G401 (cell line): Measurements from ENCODE around the gene HMGN5. TPM values are rescaled to one million over a fixed set of nuclear protein-coding genes. Genes with fewer than 3 reads are reported as not detected.

Experiments
- DNase-seq: peaks from one replicate; pipeline ENCODE4 v3.0.0-alpha.2; 2015; ENCODE audit warnings: low spot score
- in situ Hi-C: cut with HindIII; loops from 2 replicates; pipeline ENCODE4 v1.10.0; 2016; ENCODE audit warnings: low sequenced_read_pairs, mixed read lengths
- total RNA-seq: library from RNA; depleted of rRNA; stranded (reverse); fragments of >200 nt; shearing (Covaris generic); gene quantifications from 2 replicates; pipeline ENCODE4 v1.2.3, GENCODE V29; 2014; rRNA removed

The HMGN5 gene
- total RNA-seq: 3.6 TPM in 1 of 2 replicates, not detected in the other

GRCh38 chrX:81201671-81202455, at the start of gene HMGN5, which contains the start of gene SH3BGRL:
Gene HMGN5 (minus strand): TSS chrX:81201913. CDS start chrX:81121549, 80,364 bp downstream.
Gene SH3BGRL (plus strand): TSS chrX:81202102. CDS start chrX:81202201, 99 bp downstream.
- in situ Hi-C loops: no loop called here
- DNase-seq: peak; percentile 43

DNA sequence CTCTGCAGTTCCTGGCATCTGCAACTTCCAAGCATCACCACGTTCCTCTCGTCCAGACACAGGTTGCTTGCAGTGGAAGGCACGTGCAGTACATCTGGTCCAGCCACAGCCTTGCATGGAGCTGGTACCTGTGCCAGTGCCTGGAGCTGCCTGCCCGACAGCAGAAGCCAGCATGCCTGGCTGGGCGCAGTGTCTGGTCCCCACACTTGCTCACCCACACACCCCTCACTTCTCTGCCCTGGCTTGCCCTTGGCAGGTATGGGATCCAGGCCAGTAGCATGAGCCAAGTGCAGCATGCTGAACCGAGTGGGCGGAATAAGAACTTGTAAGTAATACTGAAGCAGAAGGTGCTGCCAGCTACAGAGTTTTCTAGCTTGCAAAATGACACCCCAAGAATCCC, 40.0 kb upstream of the HMGN5 start:
- in situ Hi-C loops: no loop called here
- no peak for DNase-seq

GRCh38 chrX:81240701-81241331, 39.1 kb upstream of the HMGN5 start:
- DNase-seq: no peak
- in situ Hi-C loops: no loop called here

- DNase-seq: no peak
- in situ Hi-C loops: no loop called here
These were observed 36.5 kb upstream of the HMGN5 start for GRCh38 chrX:81238166-81238565.

DNA sequence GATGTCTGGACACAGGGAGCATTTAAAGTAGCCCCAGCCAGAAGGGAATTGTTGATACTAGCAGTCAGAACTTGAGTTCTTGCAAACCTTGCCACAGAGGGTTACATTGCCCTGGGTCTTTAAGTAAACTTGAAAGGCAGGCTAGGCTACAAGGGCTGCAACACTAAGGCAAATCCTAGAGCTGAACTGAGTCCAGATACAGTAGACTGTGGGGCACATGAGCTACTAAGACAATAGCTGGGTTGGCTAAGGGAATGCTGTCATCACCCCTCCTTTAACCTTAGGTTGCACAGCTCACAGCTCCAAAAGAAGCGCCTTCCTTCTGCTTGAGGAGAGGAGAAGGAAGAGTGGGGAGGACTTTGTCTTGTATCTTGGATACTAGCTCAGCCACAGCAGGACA, 35.8 kb upstream of the HMGN5 start:
- in situ Hi-C loops: no loop called here
- no peak for DNase-seq

GRCh38 chrX:81232218-81232617, 30.5 kb upstream of the HMGN5 start:
- in situ Hi-C loops: no loop called here
- DNase-seq: no peak

GRCh38 chrX:81231476-81231875, 29.8 kb upstream of the HMGN5 start:
- no peak for DNase-seq
- in situ Hi-C loops: no loop called here

GRCh38 chrX:81229901-81230300, 28.2 kb upstream of the HMGN5 start:
- in situ Hi-C loops: no loop called here

GRCh38 chrX:81229229-81229628, 27.5 kb upstream of the HMGN5 start:
- DNase-seq: no peak
- in situ Hi-C loops: no loop called here

More at GRCh38 chrX:81229901-81230300, 28.2 kb upstream of the HMGN5 start:
- no peak for DNase-seq

DNA sequence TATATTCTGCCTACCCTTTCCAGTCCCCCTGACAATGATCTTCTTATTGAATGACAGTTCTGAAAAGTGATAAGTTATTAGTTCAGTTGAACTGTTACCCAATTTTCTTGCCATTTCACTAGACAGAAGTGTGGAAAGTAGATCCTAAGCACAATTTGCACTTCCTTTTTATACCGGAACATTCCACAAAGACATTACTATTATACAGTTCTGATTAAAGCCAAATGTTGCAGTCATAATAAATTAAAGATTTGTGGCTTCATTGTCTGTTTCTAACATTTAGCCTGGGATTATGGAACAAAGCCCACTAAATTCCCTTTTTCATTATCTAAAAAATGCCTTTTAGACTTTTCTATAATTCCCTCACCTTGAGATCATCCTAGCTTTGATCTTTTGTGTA, 14.0 kb upstream of the HMGN5 start:
- in situ Hi-C loops: no loop called here
- DNase-seq: no peak

- no peak for DNase-seq
These were observed 7.2 kb upstream of the HMGN5 start for GRCh38 chrX:81208916-81209315.

DNA sequence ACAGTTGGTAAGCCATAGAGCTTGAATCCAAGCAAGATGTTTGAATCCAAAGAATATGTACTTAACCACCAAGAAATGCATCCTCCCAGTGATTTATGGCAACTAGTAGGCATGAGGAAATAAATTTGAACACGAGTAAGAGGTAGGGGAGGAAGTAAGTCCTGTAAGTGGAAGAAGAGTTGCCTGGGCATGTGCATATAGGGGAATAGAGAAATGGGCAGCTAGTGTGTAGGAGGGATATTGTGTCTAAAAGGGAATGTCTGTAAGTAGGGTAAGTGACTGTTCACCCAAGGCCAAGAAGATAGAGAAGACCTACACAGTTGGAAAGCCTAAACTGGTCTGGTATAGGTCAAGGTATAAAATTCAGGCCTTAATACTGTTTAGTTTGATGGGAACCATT, 4.8 kb upstream of the HMGN5 start:
- no peak for DNase-seq
- in situ Hi-C loops: no loop called here

More at GRCh38 chrX:81208916-81209315, 7.2 kb upstream of the HMGN5 start:
- in situ Hi-C loops: no loop called here

- DNase-seq: no peak
- in situ Hi-C loops: no loop called here
These were observed 3.8 kb upstream of the HMGN5 start for GRCh38 chrX:81205551-81205950.

DNA sequence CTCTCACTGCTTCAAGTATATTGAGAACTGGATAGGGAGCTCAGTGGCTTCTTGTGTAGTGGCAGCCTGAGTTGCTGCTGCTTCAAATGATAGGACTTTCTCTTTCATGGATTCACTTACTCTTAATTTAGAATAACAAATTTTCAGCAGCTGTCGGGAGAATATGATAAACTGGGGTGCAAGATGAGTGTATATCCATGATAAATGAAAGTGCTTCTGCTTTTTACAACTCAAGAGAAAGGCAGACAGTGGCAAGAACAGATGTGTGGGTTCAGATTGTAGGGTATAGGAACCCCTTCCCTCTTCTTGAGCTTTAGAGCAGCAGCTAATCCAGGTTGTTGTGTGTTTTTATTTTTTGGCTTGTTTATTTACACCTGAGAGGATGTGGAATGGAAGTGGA, 1.2 kb upstream of the HMGN5 start:
- in situ Hi-C loops: no loop called here
- DNase-seq: no peak

DNA sequence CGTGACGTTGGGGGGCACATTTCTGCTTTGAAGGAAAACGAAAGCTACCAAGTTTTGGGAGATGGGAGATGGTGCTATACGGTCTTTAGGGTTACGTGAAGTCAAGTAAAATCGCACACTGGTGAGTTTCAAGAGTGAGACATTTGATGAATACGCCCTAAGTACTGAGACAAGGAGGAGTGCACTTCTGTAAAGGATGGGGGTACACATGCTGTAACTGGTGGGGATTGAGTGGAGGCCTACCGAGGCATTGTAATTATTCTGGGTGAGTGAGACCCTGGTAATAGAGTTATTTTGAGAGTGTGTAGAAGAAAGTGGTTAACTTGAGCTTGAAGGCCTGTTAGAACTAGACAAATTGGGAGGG, 725 bp upstream of the HMGN5 start:
- in situ Hi-C loops: no loop called here
- DNase-seq: no peak

DNA sequence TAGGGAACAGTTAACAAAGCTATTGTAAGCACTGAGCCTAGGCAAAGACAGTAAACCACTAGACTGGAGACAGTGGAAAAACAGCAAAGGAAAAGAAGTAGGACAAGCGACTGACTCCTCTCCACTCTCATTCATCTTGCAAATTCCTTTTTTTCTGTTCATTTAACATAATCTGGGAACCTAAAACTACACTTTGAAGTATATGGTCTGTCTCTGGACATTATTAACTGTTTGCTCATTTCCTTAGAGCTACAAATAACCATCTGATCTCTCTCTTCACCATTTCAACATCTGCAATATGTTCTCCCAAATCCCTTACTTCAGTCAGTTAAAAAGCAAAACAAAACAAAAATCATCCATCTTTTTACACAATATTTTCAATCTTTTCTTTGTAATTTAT, 642 bp downstream of the HMGN5 start:
- in situ Hi-C loops: no loop called here
- no peak for DNase-seq

- peak; percentile 30 for DNase-seq
- in situ Hi-C loops: no loop called here
These were observed 6.0 kb downstream of the HMGN5 start for GRCh38 chrX:81195712-81196111.

- no peak for DNase-seq
- in situ Hi-C loops: no loop called here
These were observed 6.5 kb downstream of the HMGN5 start for GRCh38 chrX:81195259-81195658.

GRCh38 chrX:81174286-81174685, 27.4 kb downstream of the HMGN5 start:
- in situ Hi-C loops: no loop called here

DNA sequence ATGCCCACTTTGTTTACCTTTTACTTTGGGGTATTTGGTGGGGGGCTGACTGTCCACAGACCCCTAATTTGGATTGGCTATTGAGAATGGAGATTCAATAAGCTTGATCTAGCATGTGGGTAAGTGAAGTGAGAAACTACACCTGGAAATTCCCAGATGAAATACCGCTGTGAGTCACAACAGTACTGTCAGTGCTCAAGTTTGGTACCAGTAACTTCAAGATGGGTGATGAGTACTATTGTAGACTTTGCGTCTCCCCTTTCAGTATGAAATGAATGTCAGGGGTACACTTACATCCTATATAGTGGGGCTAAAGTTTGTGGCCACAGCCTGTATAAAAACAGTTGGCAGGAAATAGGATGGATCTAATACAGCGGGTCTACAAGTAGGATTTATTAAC, 33.3 kb downstream of the HMGN5 start:
- no peak for DNase-seq
- in situ Hi-C loops: no loop called here

More at GRCh38 chrX:81174286-81174685, 27.4 kb downstream of the HMGN5 start:
- peak; percentile 1 for DNase-seq
